B cell (primary cell): ENCODE results near the gene NTM. TPM values are rescaled to one million over a fixed set of nuclear protein-coding genes. Genes with fewer than 3 reads are reported as not detected.
"Not testable (repeated sequence)": the region's sequence is repeated elsewhere in the genome, so short reads cannot be mapped to it uniquely, and the experiment has no call there.

Experiments
- ATAC-seq: fragments of 200-7000 bp; cut with Tn5 transposase; one replicate; pipeline ENCODE4 v1.10.0; 2021; ENCODE audit warnings: low read depth, mild to moderate bottlenecking, moderate number of reproducible peaks, moderate library complexity
- CTCF ChIA-PET: fragments of 350-600 bp; sonication (Branson Sonifier 250); formaldehyde crosslinking; loops from one replicate; lab custom pipeline; 2021; ENCODE audit warnings: antibody characterized with exemption, inconsistent platforms; lab: Charles Lee
- POLR2A ChIA-PET: fragments of 350-600 bp; sonication (Branson Sonifier 250); formaldehyde crosslinking; loops from one replicate; lab custom pipeline; 2021; ENCODE audit warnings: antibody characterized with exemption; lab: Charles Lee
- DNase-seq: peaks from one replicate; pipeline ENCODE4 v3.0.0; 2013
- H2AFZ ChIP-seq: 2 replicates; pipeline ENCODE4 v1.6.1; 2012; ENCODE audit warnings: mild to moderate bottlenecking, low read depth, low read length; ENCODE audit not compliant: insufficient read depth, poor library complexity, severe bottlenecking
- H3K27ac ChIP-seq, 2 donors: 1 replicate in 1 of 2; 2 replicates in 1 of 2; pipeline ENCODE4 v1.5.1; 2012 to 2013; ENCODE audit warnings: low read length in 2 of 2, mild to moderate bottlenecking in 2 of 2, moderate library complexity in 1 of 2
- H3K27me3 ChIP-seq, 4 experiments: fragments of 200-600 bp in 1 of 4; sonication (generic) in 1 of 4; replicated peaks in 1 of 4; 1 replicate in 2 of 4; 2 replicates in 2 of 4; pipeline versions ENCODE4 v1.6.1 to v1.7.0; 2013 to 2016; ENCODE audit warnings: low read length in 3 of 4, mild to moderate bottlenecking in 2 of 4, mixed read lengths in 1 of 4, moderate library complexity in 1 of 4; ENCODE audit not compliant: insufficient read depth in 4 of 4, control insufficient read depth in 3 of 4; ENCODE audit errors: control extremely low read depth in 1 of 4
- H3K36me3 ChIP-seq, 2 experiments: replicated peaks in 1 of 2; 1 replicate in 1 of 2; 2 replicates in 1 of 2; pipeline versions ENCODE4 v1.6.1 to v1.7.1; 2013; ENCODE audit warnings: low read length in 1 of 2; ENCODE audit not compliant: insufficient read depth in 2 of 2, control insufficient read depth in 1 of 2; ENCODE audit errors: control extremely low read depth in 1 of 2, extremely low read depth in 1 of 2
- H3K4me1 ChIP-seq, 2 donors: fragments of 200-600 bp in 1 of 2; sonication (generic) in 1 of 2; 1 replicate in 1 of 2; 2 replicates in 1 of 2; pipeline versions ENCODE4 v1.5.1 to v1.6.1; 2013 to 2017; ENCODE audit warnings: low read length in 2 of 2; ENCODE audit not compliant: control insufficient read depth in 2 of 2, insufficient read depth in 2 of 2
- H3K4me2 ChIP-seq: replicated peaks from 2 replicates; pipeline ENCODE3; 2012; ENCODE audit warnings: mild to moderate bottlenecking, low read depth, low read length; ENCODE audit not compliant: poor library complexity, severe bottlenecking
- H3K4me3 ChIP-seq, 5 experiments: fragments of 200-600 bp in 1 of 5; sonication (generic) in 1 of 5; 1 replicate in 3 of 5; 2 replicates in 2 of 5; pipeline versions ENCODE4 v1.5.1 to v1.7.0; 2011 to 2016; ENCODE audit warnings: low read length in 4 of 5, mild to moderate bottlenecking in 4 of 5, low read depth in 2 of 5, control low read depth in 1 of 5, moderate library complexity in 1 of 5; ENCODE audit not compliant: insufficient read depth in 1 of 5; ENCODE audit errors: control extremely low read depth in 1 of 5, extremely low read depth in 1 of 5
- H3K79me2 ChIP-seq: fragments of 200-600 bp; sonication (generic); one replicate; pipeline ENCODE4 v1.6.0; 2016; ENCODE audit warnings: low read length; ENCODE audit not compliant: control insufficient read depth, insufficient read depth
- H3K9ac ChIP-seq: fragments of 200-600 bp; sonication (generic); 2 replicates; pipeline ENCODE4 v1.6.1; 2017; ENCODE audit warnings: mild to moderate bottlenecking, low read length, moderate library complexity
- H3K9me3 ChIP-seq, 3 donors: one replicate each; pipeline versions ENCODE4 v1.6.1 to v1.7.1; 2013; ENCODE audit warnings: low read length in 2 of 3; ENCODE audit not compliant: control insufficient read depth in 2 of 3, insufficient read depth in 1 of 3; ENCODE audit errors: control extremely low read depth in 1 of 3
- H4K20me1 ChIP-seq: 2 replicates; pipeline ENCODE4 v1.6.0; 2012; ENCODE audit warnings: mild to moderate bottlenecking, low read length; ENCODE audit not compliant: insufficient read depth, control insufficient read depth, poor library complexity, severe bottlenecking
- H3K27ac Mint-ChIP-seq: one replicate; pipeline ENCODE4 v1.8.0; 2021; ENCODE audit warnings: mixed read lengths
- H3K27me3 Mint-ChIP-seq: one replicate; pipeline ENCODE4 v1.8.0; 2021; ENCODE audit warnings: mixed read lengths
- H3K4me1 Mint-ChIP-seq: one replicate; pipeline ENCODE4 v1.8.0; 2021; ENCODE audit warnings: mixed read lengths
- H3K4me3 Mint-ChIP-seq: one replicate; pipeline ENCODE4 v1.8.0; 2021; ENCODE audit warnings: mixed read lengths
- H3K9me3 Mint-ChIP-seq: one replicate; pipeline ENCODE4 v1.8.0; 2022; ENCODE audit warnings: mixed read lengths; ENCODE audit not compliant: insufficient read depth
- CTCF ChIP-seq: fragments of 200-600 bp; IDR thresholded peaks from one replicate; pipeline ENCODE4 v1.8.0; 2022; ENCODE audit warnings: antibody characterized with exemption, mild to moderate bottlenecking
- EZH2 ChIP-seq: IDR thresholded peaks from 2 replicates; pipeline ENCODE4 v1.6.1; 2012; ENCODE audit warnings: borderline replicate concordance, low read depth, mild to moderate bottlenecking, moderate library complexity, low read length; ENCODE audit not compliant: insufficient read depth, poor library complexity, severe bottlenecking
- WGBS: methylation state at CpG from one replicate; pipeline ENCODE4 v1.1.5; 2013; ENCODE audit warnings: missing lambda C conversion rate; ENCODE audit not compliant: insufficient coverage; 5-methylcytosine and 5-hydroxymethylcytosine counted together
- intact Hi-C: fragments of 100-400 bp; cut with micrococcal nuclease; formaldehyde crosslinking; loops from one replicate; pipeline ENCODE4 v1.10.0; 2022
- polyA plus RNA-seq: library from polyadenylated mRNA; depleted of rRNA; stranded (reverse); fragments of >200 nt; gene quantifications from 2 replicates; pipeline ENCODE4 v1.2.3, GENCODE V29; 2012
- total RNA-seq, 2 donors: library from RNA; stranded (reverse); fragments of 120-200 nt in 1 of 2; gene quantifications; 1 replicate in 1 of 2; 2 replicates in 1 of 2; pipeline versions ENCODE4 v1.2.3 to v1.2.4, GENCODE V29; 2013 to 2022

The NTM gene
- total and polyA plus RNA-seq, 2 donors (not counting 1 experiment from before 2014, with no cell fraction given): not detected

- H3K27me3 Mint-ChIP-seq: peaks cover 37% of the 10 kb centered on the region
- H2AFZ ChIP-seq, POLR2A ChIA-PET, H3K36me3 ChIP-seq, H3K27ac ChIP-seq, H3K4me3 ChIP-seq, H3K4me1 ChIP-seq, H3K79me2 ChIP-seq, H3K9ac ChIP-seq, H3K9me3 ChIP-seq, DNase-seq, ATAC-seq, H3K4me2 ChIP-seq, H3K27ac Mint-ChIP-seq, H3K9me3 Mint-ChIP-seq, intact Hi-C loops, H3K4me3 Mint-ChIP-seq, CTCF ChIA-PET, H3K4me1 Mint-ChIP-seq, H4K20me1 ChIP-seq: not testable (repeated sequence)
- peaks cover 0 to 21% (median 3%) of the 10 kb centered on the region in 4 experiments for H3K27me3 ChIP-seq
- 25% methylated on average over 19 of the region's 36 CpGs for WGBS
These were observed 541.1 kb downstream of the NTM start for GRCh38 chr11:131911388-131912032.

GRCh38 chr11:131912134-131912533, 541.7 kb downstream of the NTM start:
- Mint-ChIP-seq H3K27me3 (peaks cover 37% of the 10 kb centered on the region), H3K4me3 (no peak overlapping the region)
- ATAC-seq: no peak

More at GRCh38 chr11:131912134-131912533, 541.7 kb downstream of the NTM start:
- Histone ChIP-seq H4K20me1 (no peaks in the 10 kb centered on the region), H3K27me3 (peaks cover 0 to 18% (median 3%) of the 10 kb centered on the region in 4 experiments), H3K9ac (no peak overlapping the region), H3K4me3 (no peak overlapping the region), H3K36me3 (no peaks in the 10 kb centered on the region), H3K9me3 (peaks cover 0 to 3% (median 0%) of the 10 kb centered on the region in 3 donors), H2AFZ (no peak overlapping the region), H3K4me2 (no peak overlapping the region), H3K27ac (no peak overlapping the region), H3K4me1 (no peaks in the 10 kb centered on the region), H3K79me2 (no peaks in the 10 kb centered on the region)
- Mint-ChIP-seq H3K9me3 (no peaks in the 10 kb centered on the region), H3K27ac (no peak overlapping the region), H3K4me1 (no peaks in the 10 kb centered on the region)
- no peak for DNase-seq
- intact Hi-C loops: no loop called here
- 50% methylated on average over 6 of the region's 7 CpGs for whole genome bisulfite sequencing
- TF ChIP-seq EZH2: no peak
- no peak for TF ChIP-seq CTCF
- POLR2A ChIA-PET: no interaction called here
- CTCF ChIA-PET: no interaction called here
